HepG2 (cell line): ENCODE results near the gene PDXDC1. TPM values are rescaled to one million over a fixed set of nuclear protein-coding genes. Genes with fewer than 3 reads are reported as not detected.

Experiments
- ATAC-seq: fragments of 200-7000 bp; cut with Tn5 transposase; 3 replicates; pipeline ENCODE4 v1.9.1; 2020; ENCODE audit warnings: mild to moderate bottlenecking, moderate library complexity
- BruUV-seq: library from RNA; stranded (reverse); fragments of 400-500 nt; replicated peaks from 2 replicates; lab custom pipeline; 2021; lab: Mats Ljungman, UMichigan
- CTCF ChIA-PET: fragments of 300-600 bp; formaldehyde crosslinking; extraction: SDS; loops from one replicate; lab custom pipeline; 2021; ENCODE audit warnings: low total read pairs, inconsistent platforms, low intra/inter-chr PET ratio; lab: Yijun Ruan, JAX
- POLR2A ChIA-PET: fragments of 350-600 bp; sonication (Branson Sonifier 250); formaldehyde crosslinking; loops from one replicate; lab custom pipeline; 2020; ENCODE audit warnings: antibody characterized with exemption, inconsistent platforms; lab: Yijun Ruan, JAX
- DNase-seq: peaks from one replicate; pipeline ENCODE4 v3.0.0-alpha.2; 2015; ENCODE audit warnings: low spot score
- FAIRE-seq: peaks from 3 replicates; lab custom pipeline; 2011; peaks lifted over from hg19 to GRCh38; lab: Jason Lieb, UNC
- H2AFZ ChIP-seq: one replicate; pipeline ENCODE4 v1.6.1; 2011; ENCODE audit warnings: low read length, inconsistent platforms
- H3K27ac ChIP-seq: fragments of 300-600 bp; 3 replicates; pipeline ENCODE4 v1.8.0; 2011; ENCODE audit warnings: mixed run types, mild to moderate bottlenecking, mixed read lengths, low read length, inconsistent platforms; ENCODE audit not compliant: insufficient read depth; ENCODE audit errors: extremely low read length
- H3K27me3 ChIP-seq, 2 experiments: fragments of 200-600 bp in 1 of 2; 2 replicates in 1 of 2; 3 replicates in 1 of 2; pipeline versions ENCODE4 v1.6.0 to v1.8.0; 2011; ENCODE audit warnings: low read length in 2 of 2, mild to moderate bottlenecking in 2 of 2, moderate library complexity in 2 of 2, inconsistent platforms in 1 of 2; ENCODE audit not compliant: insufficient read depth in 2 of 2, control insufficient read depth in 1 of 2
- H3K36me3 ChIP-seq, 2 experiments: fragments of 200-600 bp in 1 of 2; replicated peaks in 1 of 2; 2 replicates in 1 of 2; 3 replicates in 1 of 2; pipeline versions ENCODE4 v1.5.1 to v1.8.0; 2011; ENCODE audit warnings: low read length in 2 of 2, inconsistent platforms in 1 of 2; ENCODE audit not compliant: insufficient read depth in 2 of 2, control insufficient read depth in 1 of 2
- H3K4me1 ChIP-seq: 2 replicates; pipeline ENCODE4 v1.5.1; 2012; ENCODE audit warnings: low read length, inconsistent platforms; ENCODE audit not compliant: insufficient read depth
- H3K4me2 ChIP-seq: 2 replicates; pipeline ENCODE4 v1.6.0; 2011; ENCODE audit warnings: low read depth, low read length, inconsistent platforms
- H3K4me3 ChIP-seq, 3 experiments: fragments of 200-600 bp in 1 of 3; sonication (generic), shearing (Covaris generic) in 1 of 3; replicated peaks in 1 of 3; 2 replicates each; pipeline ENCODE4 v1.5.1; 2011 to 2016; ENCODE audit warnings: low read length in 3 of 3, inconsistent platforms in 2 of 3, low read depth in 2 of 3, mild to moderate bottlenecking in 2 of 3, control low read depth in 1 of 3, mixed read lengths in 1 of 3; ENCODE audit not compliant: insufficient read depth in 1 of 3
- H3K79me2 ChIP-seq: one replicate; pipeline ENCODE4 v1.6.1; 2011; ENCODE audit warnings: low read length, inconsistent platforms; ENCODE audit not compliant: insufficient read depth
- H3K9ac ChIP-seq: 2 replicates; pipeline ENCODE4 v1.6.0; 2011; ENCODE audit warnings: mild to moderate bottlenecking, low read depth, low read length, inconsistent platforms; ENCODE audit not compliant: insufficient read depth
- H3K9me3 ChIP-seq: 2 replicates; pipeline ENCODE4 v1.5.1; 2012; ENCODE audit warnings: mild to moderate bottlenecking, low read length
- H4K20me1 ChIP-seq: 2 replicates; pipeline ENCODE4 v1.6.0; 2011; ENCODE audit warnings: inconsistent platforms, mild to moderate bottlenecking, low read length, moderate library complexity; ENCODE audit not compliant: insufficient read depth
- ATF6 ChIP-seq: sonication (generic); formaldehyde crosslinking; conservative IDR thresholded peaks from 2 replicates; pipeline ENCODE4 v1.4.0; 2020; ENCODE audit warnings: missing genetic modification reagents
- CHCHD3 ChIP-seq: sonication (generic); formaldehyde crosslinking; IDR thresholded peaks from 2 replicates; pipeline ENCODE4 v1.8.0; 2022; ENCODE audit warnings: mild to moderate bottlenecking, missing genetic modification reagents, moderate library complexity
- FOSL2 ChIP-seq: sonication (generic); formaldehyde crosslinking; IDR thresholded peaks from 2 replicates; pipeline ENCODE4 v1.4.0; 2020; ENCODE audit warnings: missing genetic modification reagents
- RBM22 ChIP-seq: fragments of 200-400 bp; formaldehyde crosslinking; optimal IDR thresholded peaks from 2 replicates; pipeline ENCODE3; 2017; ENCODE audit warnings: mild to moderate bottlenecking, low read length, moderate library complexity
- SMC3 ChIP-seq: IDR thresholded peaks from 2 replicates; pipeline ENCODE4 v1.6.1; 2011; ENCODE audit warnings: low read length, improper control_type of control experiment
- ZNF12 ChIP-seq: sonication (generic); formaldehyde crosslinking; IDR thresholded peaks from 2 replicates; pipeline ENCODE4 v1.5.0; 2020; ENCODE audit warnings: missing genetic modification reagents
- ZNF431 ChIP-seq: sonication (generic); formaldehyde crosslinking; IDR thresholded peaks from 2 replicates; pipeline ENCODE4 v1.9.0; 2022; ENCODE audit warnings: missing genetic modification reagents, low read depth, mild to moderate bottlenecking, borderline replicate concordance
- WGBS: methylation state at CpG from one replicate; pipeline ENCODE4 v1.1.6; 2017; ENCODE audit warnings: low lambda C conversion rate; 5-methylcytosine and 5-hydroxymethylcytosine counted together
- in situ Hi-C: cut with HindIII; loops from 2 replicates; pipeline ENCODE4 v1.10.0; 2017; ENCODE audit warnings: low pct_unique_long_range_greater_than_20kb; ENCODE audit not compliant: extremely low pct_ligation_motif_present
- intact Hi-C: fragments of 100-400 bp; cut with micrococcal nuclease; formaldehyde crosslinking; loops from one replicate; pipeline ENCODE4 v1.10.0; 2022; ENCODE audit not compliant: unreplicated experiment
- polyA plus RNA-seq, 8 experiments: library from polyadenylated mRNA; depleted of rRNA in 3 of 8; stranded (reverse) in 7 of 8; unstranded in 1 of 8; fragments of >200 nt; fragmentation: Illumina TruSeq in 4 of 8; extraction: Trizol in 4 of 8; gene quantifications; 2 replicates each; pipeline versions ENCODE4 v1.2.1 to v1.2.3, GENCODE V29; 2011 to 2016; ENCODE audit warnings: low read depth in 4 of 8, missing spikeins in 1 of 8, mixed read lengths in 1 of 8; ENCODE audit not compliant: insufficient read depth in 1 of 8
- total RNA-seq, 5 experiments: library from RNA; depleted of rRNA; stranded (reverse); fragments of >200 nt; fragmentation: Illumina TruSeq; extraction: Trizol; gene quantifications; 2 replicates each; pipeline ENCODE4 v1.2.3, GENCODE V29; 2016; ENCODE audit warnings: low read depth in 1 of 5
- TF ChIP-seq, protein P1 (sequence below): sonication (generic); formaldehyde crosslinking; IDR thresholded peaks from 2 replicates; pipeline ENCODE4 v1.4.0; 2020; ENCODE audit warnings: missing genetic modification reagents, mild to moderate bottlenecking, borderline replicate concordance

PDXDC1 gene
- total and polyA plus RNA-seq, 2 of the 13 experiments (the other 11 are each of a cell fraction or from before 2014, with no cell fraction given) = 133 to 169 TPM

DNA sequence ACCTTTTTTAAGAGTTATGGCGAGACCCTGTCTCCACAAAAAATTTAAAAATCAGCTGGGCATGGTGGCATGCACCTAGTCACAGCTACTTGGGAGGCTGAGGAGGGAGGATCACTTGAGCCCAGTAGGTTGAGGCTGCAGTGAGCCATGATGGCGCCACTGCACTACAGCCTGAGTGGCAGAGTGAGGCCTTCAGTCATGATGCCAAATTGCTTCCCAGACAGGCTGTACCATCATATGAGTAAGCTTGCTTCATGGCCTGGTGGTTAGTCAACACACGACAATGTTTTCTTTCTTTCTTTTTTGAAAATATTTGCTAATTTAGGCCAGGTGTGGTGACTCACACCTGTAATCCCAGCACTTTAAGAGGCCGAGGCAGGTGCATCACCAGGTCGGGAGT is 68.5 kb downstream of the PDXDC1 start (continued):
- TF ChIP-seq ZNF12 (CRISPR knock-in tag) (no peak), ZNF431 (CRISPR knock-in tag) (no peak), ATF6 (CRISPR knock-in tag) (no peak), CHCHD3 (CRISPR knock-in tag) (no peak), FOSL2 (CRISPR knock-in tag) (no peak)
- TF ChIP-seq, protein P1, sequence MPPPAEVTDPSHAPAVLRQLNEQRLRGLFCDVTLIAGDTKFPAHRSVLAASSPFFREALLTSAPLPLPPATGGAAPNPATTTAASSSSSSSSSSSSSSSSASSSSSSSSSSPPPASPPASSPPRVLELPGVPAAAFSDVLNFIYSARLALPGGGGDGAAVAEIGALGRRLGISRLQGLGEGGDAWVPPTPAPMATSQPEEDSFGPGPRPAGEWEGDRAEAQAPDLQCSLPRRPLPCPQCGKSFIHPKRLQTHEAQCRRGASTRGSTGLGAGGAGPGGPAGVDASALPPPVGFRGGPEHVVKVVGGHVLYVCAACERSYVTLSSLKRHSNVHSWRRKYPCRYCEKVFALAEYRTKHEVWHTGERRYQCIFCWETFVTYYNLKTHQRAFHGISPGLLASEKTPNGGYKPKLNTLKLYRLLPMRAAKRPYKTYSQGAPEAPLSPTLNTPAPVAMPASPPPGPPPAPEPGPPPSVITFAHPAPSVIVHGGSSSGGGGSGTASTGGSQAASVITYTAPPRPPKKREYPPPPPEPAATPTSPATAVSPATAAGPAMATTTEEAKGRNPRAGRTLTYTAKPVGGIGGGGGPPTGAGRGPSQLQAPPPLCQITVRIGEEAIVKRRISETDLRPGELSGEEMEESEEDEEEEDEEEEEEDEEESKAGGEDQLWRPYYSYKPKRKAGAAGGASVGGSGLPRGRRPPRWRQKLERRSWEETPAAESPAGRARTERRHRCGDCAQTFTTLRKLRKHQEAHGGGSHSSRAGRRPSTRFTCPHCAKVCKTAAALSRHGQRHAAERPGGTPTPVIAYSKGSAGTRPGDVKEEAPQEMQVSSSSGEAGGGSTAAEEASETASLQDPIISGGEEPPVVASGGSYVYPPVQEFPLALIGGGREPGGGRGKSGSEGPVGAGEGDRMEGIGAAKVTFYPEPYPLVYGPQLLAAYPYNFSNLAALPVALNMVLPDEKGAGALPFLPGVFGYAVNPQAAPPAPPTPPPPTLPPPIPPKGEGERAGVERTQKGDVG (CRISPR knock-in tag) = 0 out of 2 replicates have a peak, but pooled peaks have one; percentile 21
- TF ChIP-seq, all 625 proteins: peak for 5

- H3K27me3 ChIP-seq = no peaks in the 10 kb centered on the region
- ChIA-PET CTCF (no interaction called here), POLR2A (no interaction called here)
- no TSS peak for BruUV-seq
- DNase-seq (no peak), FAIRE-seq (no peak), ATAC-seq (no peak)
- H3K9ac ChIP-seq = no peak overlapping the region
- in situ Hi-C loops = no loop called here
- peaks cover 35 to 54% of the 10 kb centered on the region in 2 experiments for H3K36me3 ChIP-seq
- H4K20me1 ChIP-seq = peaks cover 4% of the 10 kb centered on the region; the same call in 1 of the 2 replicates
- H3K4me1 ChIP-seq = no peaks in the 10 kb centered on the region
- TF ChIP-seq SMC3 (no peak), RBM22 (peak; percentile 37)
- peaks cover 3% of the 10 kb centered on the region for H3K79me2 ChIP-seq
- no peaks in the 10 kb centered on the region for H3K9me3 ChIP-seq
- H2AFZ ChIP-seq = no peak overlapping the region
- WGBS = 96% methylated on average over 11 of the region's 11 CpGs
- no peak overlapping the region for H3K4me2 ChIP-seq
- intact Hi-C loops = no loop called here
- no peak overlapping the region for H3K27ac ChIP-seq
- H3K4me3 ChIP-seq = no peak overlapping the region
Observed at GRCh38 chr16:15044286-15044685, 69.5 kb downstream of the PDXDC1 start.
